HL-60 (cell line): ENCODE measurements around the gene ZNF579.

Source experiments
- DNase-seq, 2 experiments: peaks; one replicate each; pipeline ENCODE4 v3.0.0-alpha.2; 2010 to 2020; ENCODE audit warnings: low read depth in 1 of 2, low spot score in 1 of 2
- H3K27ac ChIP-seq: fragments of 250-450 bp; sonication (Bioruptor Pico); replicated peaks from 2 replicates; pipeline ENCODE4 v1.5.1; 2020; ENCODE audit warnings: mild to moderate bottlenecking, moderate library complexity
- H3K27me3 ChIP-seq: fragments of 250-450 bp; sonication (Bioruptor Pico); 2 replicates; pipeline ENCODE4 v1.5.1; 2021; ENCODE audit warnings: mild to moderate bottlenecking, moderate library complexity; ENCODE audit not compliant: insufficient read depth, poor library complexity, severe bottlenecking
- H3K4me3 ChIP-seq: replicated peaks from 2 replicates; pipeline ENCODE4 v1.5.1; 2011; ENCODE audit warnings: mild to moderate bottlenecking, control low read depth, low read length; ENCODE audit not compliant: insufficient read depth
- GABPA ChIP-seq: IDR thresholded peaks from 2 replicates; pipeline ENCODE4 v1.6.1; 2012; ENCODE audit warnings: low read depth
- POLR2AphosphoS5 ChIP-seq: IDR thresholded peaks from 2 replicates; pipeline ENCODE4 v1.6.1; 2012; ENCODE audit warnings: low read depth
- REST ChIP-seq: IDR thresholded peaks from 2 replicates; pipeline ENCODE4 v1.6.1; 2012; ENCODE audit warnings: low read depth; ENCODE audit not compliant: insufficient replicate concordance
- SPI1 ChIP-seq: IDR thresholded peaks from 2 replicates; pipeline ENCODE4 v1.6.1; 2012; ENCODE audit warnings: low read depth, mild to moderate bottlenecking, borderline replicate concordance
- TF ChIP-seq, protein P1 (sequence below): IDR thresholded peaks from one replicate; pipeline ENCODE4 v1.5.1; 2011; ENCODE audit warnings: low read length, control low read depth, inconsistent platforms; ENCODE audit not compliant: insufficient read depth

ZNF579 gene

DNA sequence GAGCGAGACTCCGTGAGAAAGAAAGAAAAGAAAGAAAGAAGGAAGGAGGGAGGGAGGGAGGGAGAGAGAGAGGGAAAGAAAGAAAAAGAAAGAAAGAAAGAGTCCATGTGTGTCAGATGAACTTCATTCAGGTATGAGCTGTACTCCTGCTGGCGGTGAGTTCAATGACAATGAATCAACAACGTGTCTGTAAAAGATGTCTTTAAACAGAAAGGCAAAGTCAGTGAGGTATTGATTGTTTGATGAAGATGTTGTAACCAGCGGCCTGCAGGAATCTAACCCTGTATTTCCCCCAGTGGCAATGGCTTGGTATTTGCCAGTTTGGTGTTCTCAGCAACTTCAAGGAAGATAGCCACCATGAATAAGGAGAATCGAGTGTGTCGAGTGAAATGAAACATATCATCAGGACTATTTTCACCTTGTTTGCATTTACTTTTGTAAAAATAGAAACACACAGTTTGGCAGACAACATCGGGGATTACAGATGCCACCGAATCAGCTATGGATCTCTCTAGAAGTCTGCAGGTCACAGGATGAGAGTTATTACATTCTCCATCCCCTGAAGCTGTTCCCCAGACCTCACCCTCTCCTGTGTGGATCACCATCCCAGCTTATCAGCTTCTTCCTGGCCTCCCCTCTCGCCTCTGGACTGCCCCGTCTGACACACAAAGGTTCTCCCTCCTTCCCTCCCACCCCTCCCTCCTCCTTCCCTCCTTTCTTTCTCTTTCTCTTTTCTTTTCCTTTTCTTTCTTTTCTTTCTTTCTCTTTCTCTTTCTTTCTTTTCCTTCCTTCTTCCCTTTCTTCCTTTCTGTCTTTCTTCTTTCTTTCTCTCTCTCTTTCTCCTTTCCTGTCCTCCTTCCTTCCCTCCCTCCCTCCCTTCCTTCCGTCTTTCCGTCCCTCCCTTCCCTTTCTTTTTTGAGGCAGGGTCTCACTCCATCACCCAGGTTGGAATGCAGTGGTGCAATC, 27.1 kb downstream of the ZNF579 start:
- TF ChIP-seq, protein P1, sequence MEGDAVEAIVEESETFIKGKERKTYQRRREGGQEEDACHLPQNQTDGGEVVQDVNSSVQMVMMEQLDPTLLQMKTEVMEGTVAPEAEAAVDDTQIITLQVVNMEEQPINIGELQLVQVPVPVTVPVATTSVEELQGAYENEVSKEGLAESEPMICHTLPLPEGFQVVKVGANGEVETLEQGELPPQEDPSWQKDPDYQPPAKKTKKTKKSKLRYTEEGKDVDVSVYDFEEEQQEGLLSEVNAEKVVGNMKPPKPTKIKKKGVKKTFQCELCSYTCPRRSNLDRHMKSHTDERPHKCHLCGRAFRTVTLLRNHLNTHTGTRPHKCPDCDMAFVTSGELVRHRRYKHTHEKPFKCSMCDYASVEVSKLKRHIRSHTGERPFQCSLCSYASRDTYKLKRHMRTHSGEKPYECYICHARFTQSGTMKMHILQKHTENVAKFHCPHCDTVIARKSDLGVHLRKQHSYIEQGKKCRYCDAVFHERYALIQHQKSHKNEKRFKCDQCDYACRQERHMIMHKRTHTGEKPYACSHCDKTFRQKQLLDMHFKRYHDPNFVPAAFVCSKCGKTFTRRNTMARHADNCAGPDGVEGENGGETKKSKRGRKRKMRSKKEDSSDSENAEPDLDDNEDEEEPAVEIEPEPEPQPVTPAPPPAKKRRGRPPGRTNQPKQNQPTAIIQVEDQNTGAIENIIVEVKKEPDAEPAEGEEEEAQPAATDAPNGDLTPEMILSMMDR, result no peak
- TF ChIP-seq REST, result no peak
- no peak for TF ChIP-seq POLR2AphosphoS5
- TF ChIP-seq GABPA, result no peak
- TF ChIP-seq SPI1, result no peak
- no peak for DNase-seq
- no peak overlapping the region for H3K27ac ChIP-seq
- H3K27me3 ChIP-seq, result peaks cover 3% of the 10 kb centered on the region
- H3K4me3 ChIP-seq, result no peak overlapping the region

DNA sequence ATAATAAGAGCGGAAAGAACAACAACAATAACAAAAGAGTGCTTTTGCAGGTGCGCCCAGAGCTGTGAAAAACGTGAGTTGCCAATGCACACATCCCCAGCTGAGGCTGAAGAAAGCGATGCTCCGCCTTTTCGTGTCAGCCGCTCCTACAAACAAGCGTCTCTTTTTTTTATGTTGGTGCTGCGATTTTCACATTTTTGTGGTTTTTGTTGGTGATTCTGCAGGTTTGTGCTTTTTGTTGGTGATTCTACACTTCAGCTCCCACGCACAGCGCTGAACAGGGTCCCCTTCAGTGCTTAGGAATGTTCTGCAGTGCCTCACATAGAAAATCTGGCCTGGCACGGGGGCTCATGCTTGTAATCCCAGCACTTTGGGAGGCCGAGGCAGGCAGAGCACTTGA, 28.0 kb downstream of the ZNF579 start:
- no peak overlapping the region for H3K4me3 ChIP-seq
- H3K27me3 ChIP-seq, result peaks cover 5% of the 10 kb centered on the region
- no peak overlapping the region for H3K27ac ChIP-seq
- no peak for TF ChIP-seq POLR2AphosphoS5
- TF ChIP-seq REST, result no peak
- no peak for TF ChIP-seq SPI1
- no peak for TF ChIP-seq GABPA
- TF ChIP-seq, protein P1, result no peak
- no peak for DNase-seq

DNA sequence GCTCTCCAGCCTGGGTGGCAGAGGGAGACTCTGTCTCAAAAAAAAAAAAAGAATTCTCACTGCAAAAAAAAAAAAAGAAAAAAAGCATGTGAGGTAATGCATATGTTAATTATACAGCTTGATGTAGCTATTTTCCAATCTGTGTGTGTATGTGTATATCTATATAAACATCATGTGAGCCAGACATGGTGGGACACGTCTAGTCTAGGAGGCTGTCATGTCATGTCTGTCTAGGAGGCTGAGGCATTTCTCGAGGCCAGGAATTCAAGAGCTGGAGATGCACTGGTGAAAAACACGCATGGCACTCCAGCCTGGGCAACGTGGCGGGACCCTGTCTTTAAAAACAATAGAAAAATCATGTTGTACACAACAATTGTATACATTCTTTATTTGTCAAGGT, 28.4 kb downstream of the ZNF579 start:
- H3K27me3 ChIP-seq, result peaks cover 9% of the 10 kb centered on the region
- TF ChIP-seq SPI1, result no peak
- no peak for TF ChIP-seq POLR2AphosphoS5
- TF ChIP-seq REST, result no peak
- no peak for TF ChIP-seq GABPA
- TF ChIP-seq, protein P1, result no peak
- no peak for DNase-seq
- H3K4me3 ChIP-seq, result no peak overlapping the region
- no peak overlapping the region for H3K27ac ChIP-seq
